Thyroid gland (tissue), 4 donors: ENCODE data around the gene RANBP17.

Experiments used
- CTCF ChIP-seq, 6 experiments: fragments of 200-600 bp in 3 of 6; fragments of 450-650 bp in 3 of 6; sonication (generic) in 3 of 6; IDR thresholded peaks; one replicate each; pipeline ENCODE4 v1.5.1; 2016 to 2019; ENCODE audit warnings: antibody characterized with exemption in 6 of 6, mild to moderate bottlenecking in 2 of 6, inconsistent platforms in 1 of 6, moderate library complexity in 1 of 6
- POLR2A ChIP-seq, 2 donors: fragments of 450-650 bp; IDR thresholded peaks; one replicate each; pipeline ENCODE4 v1.6.1; 2017; ENCODE audit warnings: antibody characterized with exemption in 2 of 2, mild to moderate bottlenecking in 2 of 2, moderate library complexity in 1 of 2

- TF ChIP-seq CTCF (IDR thresholded peaks at IDR 0.05) (no peak), POLR2A (IDR thresholded peaks at IDR 0.05) (no peak)
Observed at GRCh38 chr5:170860818-170861666, 776 bp upstream of the RANBP17 start.
